HG03565 (cell line): ENCODE results near the gene HOXD10.

Experiments used
- ATAC-seq: cut with Tn5 transposase; IDR thresholded peaks from one replicate; pipeline ENCODE4 v1.9.1; 2021; ENCODE audit warnings: mild to moderate bottlenecking, moderate library complexity; ENCODE audit not compliant: unreplicated experiment

The HOXD10 gene

GRCh38 chr2:176160986-176161824, 44.6 kb downstream of the HOXD10 start:
- ATAC-seq = no peak

GRCh38 chr2:176161825-176162626, 45.4 kb downstream of the HOXD10 start:
- no peak for ATAC-seq

GRCh38 chr2:176162911-176163671, 46.5 kb downstream of the HOXD10 start:
- ATAC-seq = no peak

DNA sequence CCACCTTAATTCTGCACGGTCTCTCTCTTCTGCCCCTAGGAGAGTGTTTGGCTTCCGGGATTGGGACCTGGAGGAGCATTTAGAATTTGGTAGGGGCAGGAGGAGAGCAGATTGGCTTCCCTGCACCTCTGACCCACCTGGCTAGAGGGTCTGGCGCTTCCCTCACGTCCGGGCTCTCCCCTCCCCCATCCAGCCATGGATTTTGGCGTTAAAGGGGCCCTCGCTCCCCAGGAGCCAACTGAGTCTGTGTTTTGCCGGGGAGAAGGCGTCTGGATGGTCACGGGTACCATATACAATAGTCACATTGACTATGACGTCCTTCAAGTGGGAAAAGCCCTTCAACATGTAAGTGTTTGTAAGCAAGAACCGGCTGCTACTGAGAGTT, 47.1 kb downstream of the HOXD10 start:
- no peak for ATAC-seq

GRCh38 chr2:176164201-176164600, 47.6 kb downstream of the HOXD10 start:
- no peak for ATAC-seq

DNA sequence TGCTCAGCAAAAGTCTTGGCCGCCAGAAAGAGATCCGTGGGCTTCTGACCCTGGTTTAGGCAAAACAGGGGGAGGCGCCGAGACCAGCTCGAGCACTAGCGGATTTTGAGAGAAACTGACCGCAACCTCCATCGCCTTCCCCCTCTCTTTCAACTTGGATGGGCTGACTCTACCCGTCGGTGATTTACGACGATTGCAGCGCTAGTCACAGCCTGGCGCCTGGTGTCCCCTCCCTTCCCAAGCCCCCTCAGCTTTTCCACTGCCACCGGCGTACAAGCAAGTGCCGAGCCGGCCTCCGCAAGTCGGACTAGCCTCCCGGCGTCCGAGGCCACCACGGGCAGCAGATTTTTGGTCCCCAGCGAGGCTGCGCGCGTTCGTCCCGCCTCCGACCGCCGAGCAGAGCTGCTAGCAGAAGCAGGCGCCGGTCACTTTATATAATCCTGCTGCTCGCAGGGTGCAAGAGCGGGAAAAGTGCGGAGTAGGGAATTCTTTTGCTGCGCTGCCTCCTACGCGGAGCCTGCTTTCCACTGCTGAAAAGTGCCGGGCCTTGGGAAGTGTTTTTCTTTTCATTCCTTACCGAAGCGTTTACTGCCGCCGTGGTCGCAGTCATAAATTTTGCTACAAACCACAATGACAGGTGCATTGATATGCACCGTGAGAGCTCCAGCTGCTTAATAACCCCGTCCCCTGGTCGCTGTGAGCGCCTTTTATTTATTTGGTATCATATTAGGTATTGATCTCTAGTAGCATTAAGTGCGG, 48.2 kb downstream of the HOXD10 start:
- ATAC-seq = no peak

DNA sequence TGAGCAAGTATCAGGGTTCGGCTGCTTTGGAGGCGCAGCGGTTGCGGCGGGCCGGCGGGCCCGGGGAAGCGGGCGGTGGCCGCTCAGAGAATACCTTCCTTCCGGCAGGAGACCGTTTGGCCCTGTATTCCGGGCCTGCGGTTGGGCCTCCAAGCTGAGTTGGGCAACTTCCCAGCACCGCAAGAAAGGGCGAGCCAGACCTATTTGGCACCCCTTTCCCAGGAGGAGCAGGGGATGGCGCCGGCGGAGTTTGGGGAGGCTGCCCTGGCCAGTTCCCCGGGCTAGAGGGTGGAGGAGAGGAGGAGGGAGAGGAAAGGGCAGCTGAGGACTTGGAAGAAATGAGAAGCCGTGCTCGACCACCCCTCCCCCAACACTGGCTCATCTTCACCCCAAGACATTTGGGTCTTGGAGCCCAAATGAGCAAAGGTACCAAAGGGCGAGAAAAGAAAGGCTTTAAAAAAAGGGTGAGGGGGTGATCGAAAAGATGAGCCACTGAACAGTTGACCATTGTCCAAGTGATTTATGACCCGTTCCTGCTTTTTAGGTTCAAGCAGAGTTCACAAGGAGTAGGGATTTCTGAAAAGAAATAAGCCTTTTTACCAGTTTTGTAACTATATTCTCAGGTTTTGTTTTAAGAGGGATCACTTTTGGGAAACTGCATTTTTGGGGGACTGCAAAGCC, 48.9 kb downstream of the HOXD10 start:
- ATAC-seq = no peak

DNA sequence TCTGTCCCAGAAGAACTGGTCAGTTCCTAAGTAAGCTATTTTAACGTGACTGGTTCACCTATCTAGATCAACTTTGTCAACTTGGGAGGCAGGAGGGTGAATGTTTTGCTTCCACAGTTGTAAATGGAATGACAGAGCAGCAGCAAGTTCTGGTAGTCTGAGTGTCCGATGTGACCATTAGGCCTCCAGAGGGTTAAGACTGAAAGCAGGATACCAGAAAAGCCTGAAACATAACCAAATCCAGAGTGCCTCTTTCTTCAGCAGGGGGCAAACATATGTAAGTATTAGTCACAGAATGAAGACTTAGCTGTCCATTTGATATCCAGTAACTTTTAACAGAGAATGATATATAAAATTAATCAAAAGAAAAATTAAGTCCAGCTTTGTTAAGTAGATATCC, 49.7 kb downstream of the HOXD10 start:
- no peak for ATAC-seq

DNA sequence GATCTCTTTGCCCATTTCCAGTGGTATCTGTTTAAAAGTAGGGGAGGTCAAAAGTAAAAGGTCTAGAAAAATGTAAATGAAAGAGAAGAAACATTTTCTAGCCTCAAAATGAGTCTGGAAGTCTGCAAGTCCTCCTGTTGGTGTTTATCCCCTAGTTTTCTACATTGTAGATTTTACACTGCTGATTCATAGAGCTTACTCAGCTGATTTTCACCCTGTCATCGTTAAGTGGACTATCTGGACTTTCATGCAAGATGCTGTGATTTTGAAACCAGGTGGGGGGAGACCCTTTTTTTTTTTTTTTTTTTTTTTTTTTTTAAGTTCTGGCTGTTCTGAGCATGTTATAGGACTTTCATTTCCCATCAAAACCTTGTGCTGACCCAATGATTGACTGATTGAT, 50.8 kb downstream of the HOXD10 start:
- no peak for ATAC-seq

GRCh38 chr2:176169181-176169580, 52.6 kb downstream of the HOXD10 start:
- ATAC-seq = no peak
